ENCODE results near the gene ZAP70. TPM values are rescaled to one million over a fixed set of nuclear protein-coding genes. Genes with fewer than 3 reads are reported as not detected.

Gene ZAP70
- total RNA-seq, 1 donor from 2014 or later, result 1.4 TPM

DNA sequence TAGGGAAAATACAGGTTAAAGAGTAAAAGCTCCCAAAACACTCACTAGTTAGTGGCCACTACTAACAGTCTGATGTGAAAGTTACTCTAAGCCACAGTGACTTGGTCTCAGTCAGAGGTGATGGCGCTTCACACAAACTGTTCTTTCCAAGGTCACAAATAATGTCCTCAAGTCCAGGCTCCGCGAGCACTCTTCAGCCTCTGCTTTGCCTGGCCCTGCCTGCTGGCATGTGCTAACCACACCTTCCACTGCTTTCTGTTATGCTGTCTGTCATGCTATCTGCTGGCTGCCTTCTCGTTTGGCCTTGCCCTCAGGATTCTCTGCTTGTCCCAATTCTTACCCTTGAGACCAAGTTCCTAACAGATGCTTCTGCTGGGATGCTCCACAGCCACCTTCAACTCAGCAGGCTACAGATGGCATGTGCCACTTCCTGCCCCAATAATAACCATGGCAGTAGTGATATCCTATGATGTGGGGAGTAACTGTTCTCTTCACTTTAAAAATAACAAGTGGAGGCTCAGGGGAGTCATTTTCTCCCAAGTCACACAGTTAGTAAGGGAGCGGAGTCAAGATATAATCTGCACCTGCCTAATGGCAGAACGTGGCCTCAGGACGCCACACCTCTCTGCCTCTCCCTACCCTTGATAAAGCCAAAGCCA, 75.7 kb downstream of the ZAP70 start:
- DNase-seq, result no peak

Small RNA genes lying within 50 kb of the gene (small RNA-seq; reads per million reads assigned to genes)
- 0.21 reads per million for gene RNU4-8P (ENCODE audit: low replicate concordance)

Other genes starting within 250 kb of the ZAP70 start
- gene ANKRD36B, start 123.7 kb upstream of the ZAP70 start, total RNA-seq, result 104 TPM
- gene COX5B, start 67.5 kb upstream of the ZAP70 start, total RNA-seq, result 285 TPM
- 26.7 TPM for gene ACTR1B, start 49.5 kb upstream of the ZAP70 start, total RNA-seq
- gene C2orf92, start 43.9 kb upstream of the ZAP70 start, total RNA-seq, result 9.3 TPM

All from skin of body (tissue), 3 donors.